IMR-90 (cell line): ENCODE data around the gene MLLT3. TPM values are rescaled to one million over a fixed set of nuclear protein-coding genes. Genes with fewer than 3 reads are reported as not detected.

Experiments
- ATAC-seq: fragments of 200-7000 bp; cut with Tn5 transposase; 2 replicates; pipeline ENCODE4 v1.9.1; 2020; ENCODE audit warnings: low read depth, mild to moderate bottlenecking, moderate library complexity
- BruUV-seq: library from RNA; stranded (reverse); fragments of 400-500 nt; replicated peaks from 2 replicates; lab custom pipeline; 2021; lab: Mats Ljungman, UMichigan
- CTCF ChIA-PET: fragments of 300-600 bp; formaldehyde crosslinking; extraction: SDS; loops from one replicate; lab custom pipeline; 2021; ENCODE audit warnings: antibody characterized with exemption; lab: Yijun Ruan, JAX
- POLR2A ChIA-PET: fragments of 300-600 bp; sonication (Branson Sonifier 250); formaldehyde crosslinking; loops from one replicate; lab custom pipeline; 2022; ENCODE audit warnings: antibody characterized with exemption; ENCODE audit not compliant: unreplicated experiment; lab: Charles Lee
- DNase-seq: peaks from one replicate; pipeline ENCODE4 v3.0.0; 2013
- H2AFZ ChIP-seq: replicated peaks from 2 replicates; pipeline ENCODE3; 2013; ENCODE audit warnings: low read length, mild to moderate bottlenecking; ENCODE audit not compliant: poor library complexity
- H2AK5ac ChIP-seq: 2 replicates; pipeline ENCODE4 v1.6.1; 2013; ENCODE audit warnings: low read depth, low read length, inconsistent platforms
- H2AK9ac ChIP-seq: replicated peaks from 2 replicates; pipeline ENCODE3; 2013; ENCODE audit warnings: mild to moderate bottlenecking, low read depth, low read length, moderate library complexity; ENCODE audit not compliant: poor library complexity
- H2BK120ac ChIP-seq: 2 replicates; pipeline ENCODE4 v1.6.1; 2013; ENCODE audit warnings: low read depth, low read length, inconsistent platforms
- H2BK15ac ChIP-seq: 3 replicates; pipeline ENCODE4 v1.6.1; 2013; ENCODE audit warnings: low read depth, low read length, inconsistent platforms
- H2BK20ac ChIP-seq: 2 replicates; pipeline ENCODE4 v1.6.1; 2013; ENCODE audit warnings: low read depth, mild to moderate bottlenecking, inconsistent platforms, low read length, moderate library complexity
- H2BK5ac ChIP-seq: 2 replicates; pipeline ENCODE4 v1.6.1; 2013; ENCODE audit warnings: mild to moderate bottlenecking, low read depth, low read length, inconsistent platforms; ENCODE audit not compliant: poor library complexity, severe bottlenecking
- H3K14ac ChIP-seq: replicated peaks from 2 replicates; pipeline ENCODE4 v1.6.1; 2013; ENCODE audit warnings: low read depth, low read length, inconsistent platforms
- H3K18ac ChIP-seq: 2 replicates; pipeline ENCODE4 v1.6.1; 2013; ENCODE audit warnings: low read depth, low read length, control low read depth
- H3K23ac ChIP-seq: 2 replicates; pipeline ENCODE4 v1.6.1; 2013; ENCODE audit warnings: low read depth, low read length, inconsistent platforms
- H3K27ac ChIP-seq: 2 replicates; pipeline ENCODE4 v1.5.1; 2013; ENCODE audit warnings: mild to moderate bottlenecking, control low read depth, low read length; ENCODE audit not compliant: insufficient read depth
- H3K27me3 ChIP-seq: 2 replicates; pipeline ENCODE4 v1.6.1; 2013; ENCODE audit warnings: low read length; ENCODE audit not compliant: control insufficient read depth, insufficient read depth
- H3K36me3 ChIP-seq: 2 replicates; pipeline ENCODE4 v1.6.1; 2013; ENCODE audit warnings: low read length, mixed read lengths; ENCODE audit not compliant: control insufficient read depth, insufficient read depth
- H3K4ac ChIP-seq: 2 replicates; pipeline ENCODE4 v1.6.1; 2013; ENCODE audit warnings: low read depth, low read length, inconsistent platforms
- H3K4me1 ChIP-seq: 2 replicates; pipeline ENCODE4 v1.6.1; 2013; ENCODE audit warnings: low read length, mixed read lengths; ENCODE audit not compliant: control insufficient read depth, insufficient read depth
- H3K4me2 ChIP-seq: 2 replicates; pipeline ENCODE4 v1.6.1; 2013; ENCODE audit warnings: low read depth, mild to moderate bottlenecking, control low read depth, low read length, moderate library complexity
- H3K4me3 ChIP-seq: 2 replicates; pipeline ENCODE4 v1.5.1; 2013; ENCODE audit warnings: low read depth, mild to moderate bottlenecking, control low read depth, low read length, moderate library complexity; ENCODE audit not compliant: insufficient read depth
- H3K56ac ChIP-seq: 2 replicates; pipeline ENCODE4 v1.6.1; 2013; ENCODE audit warnings: low read length, inconsistent platforms; ENCODE audit not compliant: insufficient read depth; ENCODE audit errors: extremely low read depth
- H3K79me1 ChIP-seq, 2 experiments: 2 replicates each; pipeline ENCODE4 v1.6.1; 2013; ENCODE audit warnings: low read length in 2 of 2, inconsistent platforms in 1 of 2, low read depth in 1 of 2
- H3K9ac ChIP-seq: 2 replicates; pipeline ENCODE4 v1.6.1; 2013; ENCODE audit warnings: low read depth, low read length, control low read depth
- H3K9me1 ChIP-seq: 2 replicates; pipeline ENCODE4 v1.6.1; 2013; ENCODE audit warnings: low read length, inconsistent platforms; ENCODE audit not compliant: insufficient read depth
- H3K9me3 ChIP-seq: 2 replicates; pipeline ENCODE4 v1.6.1; 2013; ENCODE audit warnings: low read length; ENCODE audit not compliant: control insufficient read depth, insufficient read depth
- H4K20me1 ChIP-seq: 2 replicates; pipeline ENCODE4 v1.6.1; 2013; ENCODE audit warnings: low read length, inconsistent platforms; ENCODE audit not compliant: insufficient read depth
- H4K5ac ChIP-seq: 2 replicates; pipeline ENCODE4 v1.6.1; 2013; ENCODE audit warnings: mild to moderate bottlenecking, low read depth, low read length, control low read depth
- H4K8ac ChIP-seq, 2 experiments: 2 replicates each; pipeline ENCODE4 v1.6.1; 2013; ENCODE audit warnings: low read depth in 2 of 2, low read length in 2 of 2, control low read depth in 1 of 2, inconsistent platforms in 1 of 2
- H4K91ac ChIP-seq: 2 replicates; pipeline ENCODE4 v1.6.1; 2013; ENCODE audit warnings: low read depth, low read length, inconsistent platforms; ENCODE audit not compliant: insufficient read depth
- CEBPB ChIP-seq: IDR thresholded peaks from 2 replicates; pipeline ENCODE4 v1.6.1; 2012; ENCODE audit warnings: low read depth, low read length, improper control_type of control experiment
- SMC3 ChIP-seq: fragments of 150-350 bp; IDR thresholded peaks from 2 replicates; pipeline ENCODE4 v1.6.1; 2016; ENCODE audit warnings: low read depth, mild to moderate bottlenecking, antibody characterized with exemption, low read length, moderate library complexity
- WGBS, 2 experiments: methylation state at CpG; one replicate each; pipeline versions ENCODE4 v1.1.5 to v1.1.7; 2013; ENCODE audit warnings: missing lambda C conversion rate in 2 of 2; ENCODE audit not compliant: insufficient read length in 1 of 2; ENCODE audit errors: extremely low coverage in 2 of 2; 5-methylcytosine and 5-hydroxymethylcytosine counted together
- dilution Hi-C: fragments of 300-500 bp; cut with HindIII; formaldehyde crosslinking; loops from one replicate; pipeline ENCODE4 v1.14.3; 2018; ENCODE audit warnings: low sequenced_read_pairs; ENCODE audit not compliant: unreplicated experiment
- in situ Hi-C: fragments of 300-500 bp; cut with MboI; formaldehyde crosslinking; loops from 3 replicates; pipeline ENCODE4 v1.14.3; 2019; ENCODE audit warnings: low sequenced_read_pairs, inconsistent platforms, mixed read lengths
- intact Hi-C: fragments of 100-400 bp; cut with micrococcal nuclease; formaldehyde crosslinking; loops from 2 replicates; pipeline ENCODE4 v1.10.0; 2022
- polyA plus RNA-seq, 3 experiments: library from polyadenylated mRNA; depleted of rRNA; stranded (reverse); fragments of >200 nt; gene quantifications; 2 replicates each; pipeline ENCODE4 v1.2.3, GENCODE V29; 2012; ENCODE audit warnings: low replicate concordance in 1 of 3
- total RNA-seq: library from RNA; depleted of rRNA; stranded (reverse); fragments of >200 nt; gene quantifications from 2 replicates; pipeline ENCODE4 v1.2.3, GENCODE V29; 2012

Gene MLLT3
- total and polyA plus RNA-seq, 2 of the 4 experiments (the other 2 are of a cell fraction) = 10.4 to 21.1 TPM

DNA sequence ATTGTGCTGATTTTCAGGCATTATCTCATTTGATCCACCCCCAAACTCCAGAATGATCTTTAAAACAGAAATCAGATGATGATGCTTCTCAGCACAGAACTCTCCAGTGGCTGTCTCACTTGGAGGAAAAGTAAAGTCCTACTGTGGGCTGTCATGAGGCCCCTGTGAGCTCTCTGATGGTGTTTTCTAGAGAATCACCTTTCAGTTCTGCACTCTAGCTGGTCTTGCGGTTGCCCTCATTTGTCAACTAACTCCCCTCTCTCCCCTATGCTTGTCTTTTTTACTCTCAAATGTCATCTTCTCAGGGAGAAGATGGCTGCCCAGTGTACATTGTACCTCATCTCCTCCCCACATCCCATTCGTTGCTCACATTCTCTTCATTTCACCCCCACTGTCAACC lies 295.8 kb downstream of the MLLT3 start:
- Histone ChIP-seq H3K23ac (no peak overlapping the region), H3K14ac (no peak overlapping the region), H3K9ac (no peak overlapping the region), H3K4me2 (no peak overlapping the region), H3K79me1 (no peaks in the 10 kb centered on the region), H2AFZ (no peak overlapping the region), H3K4me3 (no peak overlapping the region), H3K56ac (no peak overlapping the region), H2AK9ac (no peak overlapping the region), H3K9me1 (no peaks in the 10 kb centered on the region; the same call in 1 of the 2 replicates), H2AK5ac (no peak overlapping the region), H2BK5ac (no peak overlapping the region), H3K4ac (no peak overlapping the region), H3K9me3 (no peaks in the 10 kb centered on the region), H3K18ac (no peak overlapping the region), H3K27ac (no peak overlapping the region), H2BK120ac (no peak overlapping the region), H4K91ac (no peak overlapping the region), H4K20me1 (no peaks in the 10 kb centered on the region), H3K27me3 (peaks cover 3% of the 10 kb centered on the region), H2BK15ac (no peak overlapping the region), H3K36me3 (no peaks in the 10 kb centered on the region), H4K5ac (no peak overlapping the region), H3K4me1 (no peaks in the 10 kb centered on the region), H4K8ac (no peak overlapping the region), H2BK20ac (no peak overlapping the region)
- no peak for DNase-seq
- POLR2A ChIA-PET = no interaction called here
- WGBS, 2 experiments = 100% methylated on average over 1 of the region's 2 CpGs; no CpG with 5 or more reads in 1 of the 2 experiments
- in situ Hi-C loops = no loop called here
- ATAC-seq = no peak
- dilution Hi-C loops = no loop called here
- BruUV-seq = no TSS peak
- CTCF ChIA-PET = no interaction called here
- TF ChIP-seq SMC3 (no peak), CEBPB (no peak)
- intact Hi-C loops = no loop called here
